Endothelial cell of umbilical vein (primary cell): ENCODE measurements around the gene SLC10A7. TPM values are rescaled to one million over a fixed set of nuclear protein-coding genes. Genes with fewer than 3 reads are reported as not detected.

ENCODE experiments used
- BruUV-seq: library from RNA; stranded (reverse); fragments of 400-500 nt; replicated peaks from 2 replicates; lab custom pipeline; 2021; lab: Mats Ljungman, UMichigan
- CTCF ChIA-PET: fragments of 300-600, 350-600 bp; sonication (Branson Sonifier 250); formaldehyde crosslinking; loops from one replicate; lab custom pipeline; 2021; ENCODE audit warnings: antibody characterized with exemption, inconsistent platforms; lab: Charles Lee
- POLR2A ChIA-PET: fragments of 300-600, 350-600 bp; sonication (Branson Sonifier 250); formaldehyde crosslinking; loops from one replicate; lab custom pipeline; 2021; ENCODE audit warnings: antibody characterized with exemption, inconsistent platforms; lab: Charles Lee
- DNase-seq: peaks from one replicate; pipeline ENCODE4 v3.0.0-alpha.2; 2011; ENCODE audit warnings: low read depth, low spot score
- FAIRE-seq: peaks from 2 replicates; lab custom pipeline; 2011; peaks lifted over from hg19 to GRCh38; lab: Jason Lieb, UNC
- H2AFZ ChIP-seq: 2 replicates; pipeline ENCODE4 v1.6.0; 2012; ENCODE audit warnings: low read depth, low read length, control low read depth, inconsistent platforms
- H3K27ac ChIP-seq: 2 replicates; pipeline ENCODE4 v1.5.1; 2011; ENCODE audit warnings: low read depth, mild to moderate bottlenecking, control low read depth, low read length, moderate library complexity; ENCODE audit not compliant: insufficient read depth
- H3K27me3 ChIP-seq, 2 experiments: 2 replicates each; pipeline versions ENCODE4 v1.6.0 to v1.6.1; 2011; ENCODE audit warnings: low read length in 2 of 2, mixed read lengths in 1 of 2; ENCODE audit not compliant: control insufficient read depth in 2 of 2, insufficient read depth in 2 of 2
- H3K36me3 ChIP-seq, 2 experiments: 2 replicates in 1 of 2; 3 replicates in 1 of 2; pipeline ENCODE4 v1.5.1; 2011; ENCODE audit warnings: low read length in 2 of 2, mild to moderate bottlenecking in 1 of 2, moderate library complexity in 1 of 2; ENCODE audit not compliant: control insufficient read depth in 2 of 2, insufficient read depth in 2 of 2; ENCODE audit errors: extremely low read depth in 1 of 2
- H3K4me1 ChIP-seq: 3 replicates; pipeline ENCODE4 v1.5.1; 2011; ENCODE audit warnings: mild to moderate bottlenecking, low read length; ENCODE audit not compliant: control insufficient read depth, insufficient read depth; ENCODE audit errors: extremely low read depth
- H3K4me2 ChIP-seq: 2 replicates; pipeline ENCODE4 v1.6.1; 2011; ENCODE audit warnings: low read length, control low read depth, mixed read lengths; ENCODE audit not compliant: insufficient read depth
- H3K4me3 ChIP-seq, 3 experiments: fragments of 200-600 bp in 1 of 3; sonication (generic), shearing (Covaris generic) in 1 of 3; replicated peaks in 1 of 3; 2 replicates each; pipeline ENCODE4 v1.5.1; 2011 to 2016; ENCODE audit warnings: control low read depth in 3 of 3, low read length in 3 of 3, mild to moderate bottlenecking in 2 of 3, inconsistent platforms in 1 of 3, low read depth in 1 of 3, moderate library complexity in 1 of 3; ENCODE audit not compliant: insufficient read depth in 1 of 3
- H3K79me2 ChIP-seq: 2 replicates; pipeline ENCODE4 v1.6.0; 2012; ENCODE audit warnings: low read length, inconsistent platforms; ENCODE audit not compliant: control insufficient read depth, insufficient read depth
- H3K9ac ChIP-seq: replicated peaks from 2 replicates; pipeline ENCODE3; 2011; ENCODE audit warnings: low read length, control low read depth; ENCODE audit not compliant: insufficient read depth; ENCODE audit errors: extremely low read depth
- H3K9me1 ChIP-seq: replicated peaks from 3 replicates; pipeline ENCODE4 v1.6.0; 2011; ENCODE audit warnings: mild to moderate bottlenecking, low read length; ENCODE audit not compliant: control insufficient read depth, insufficient read depth; ENCODE audit errors: extremely low read depth
- H3K9me3 ChIP-seq: replicated peaks from 2 replicates; pipeline ENCODE4 v1.5.1; 2012; ENCODE audit warnings: low read length, inconsistent platforms; ENCODE audit not compliant: control insufficient read depth, insufficient read depth
- H4K20me1 ChIP-seq: replicated peaks from 2 replicates; pipeline ENCODE3; 2011; ENCODE audit warnings: mild to moderate bottlenecking, low read length; ENCODE audit not compliant: control insufficient read depth, insufficient read depth; ENCODE audit errors: extremely low read depth
- EZH2 ChIP-seq: IDR thresholded peaks from 2 replicates; pipeline ENCODE4 v1.6.1; 2012; ENCODE audit warnings: borderline replicate concordance, low read depth, mild to moderate bottlenecking, moderate library complexity, low read length, inconsistent platforms; ENCODE audit not compliant: severe bottlenecking
- FOS ChIP-seq: IDR thresholded peaks from 2 replicates; pipeline ENCODE4 v1.6.1; 2011; ENCODE audit warnings: mild to moderate bottlenecking, low read length, moderate library complexity, borderline replicate concordance; ENCODE audit not compliant: insufficient read depth
- GATA2 ChIP-seq: IDR thresholded peaks from 2 replicates; pipeline ENCODE4 v1.7.0; 2011; ENCODE audit warnings: low read depth, mild to moderate bottlenecking, moderate library complexity, mixed read lengths, low read length; ENCODE audit not compliant: insufficient read length, insufficient read depth
- JUN ChIP-seq: IDR thresholded peaks from 2 replicates; pipeline ENCODE4 v1.6.1; 2011; ENCODE audit warnings: borderline replicate concordance, low read depth; ENCODE audit not compliant: insufficient read length, insufficient read depth
- MYC ChIP-seq: IDR thresholded peaks from one replicate; pipeline ENCODE4 v1.6.1; 2011; ENCODE audit warnings: mild to moderate bottlenecking, low read depth, low read length
- POLR2A ChIP-seq: IDR thresholded peaks from 2 replicates; pipeline ENCODE4 v1.6.1; 2012; ENCODE audit warnings: low read depth, mild to moderate bottlenecking, control low read depth, low read length
- dilution Hi-C: fragments of 300-500 bp; cut with MboI; formaldehyde crosslinking; loops from one replicate; pipeline ENCODE4 v1.15.0; 2019; ENCODE audit warnings: low sequenced_read_pairs; ENCODE audit not compliant: extremely low pct_ligation_motif_present
- intact Hi-C: fragments of 100-400 bp; cut with micrococcal nuclease; formaldehyde crosslinking; loops from one replicate; pipeline ENCODE4 v1.10.0; 2022
- polyA plus RNA-seq, 4 experiments: library from polyadenylated mRNA; depleted of rRNA in 3 of 4; stranded (reverse) in 3 of 4; unstranded in 1 of 4; fragments of >200 nt; gene quantifications; 2 replicates each; pipeline versions ENCODE4 v1.2.1 to v1.2.3, GENCODE V29; 2011 to 2012; ENCODE audit warnings: missing spikeins in 1 of 4
- total RNA-seq: library from RNA; stranded (reverse); gene quantifications from 2 replicates; pipeline ENCODE4 v1.2.3, GENCODE V29; 2021
- TF ChIP-seq, protein P1 (sequence below): IDR thresholded peaks from 2 replicates; pipeline ENCODE4 v1.6.1; 2011; ENCODE audit not compliant: insufficient read depth, insufficient read length
- TF ChIP-seq, protein P2 (sequence below), 2 donors: IDR thresholded peaks; 1 replicate in 1 of 2; 2 replicates in 1 of 2; pipeline ENCODE4 v1.5.1; 2011; ENCODE audit warnings: low read length in 2 of 2, mild to moderate bottlenecking in 2 of 2, moderate library complexity in 2 of 2, control low read depth in 1 of 2, inconsistent platforms in 1 of 2, low read depth in 1 of 2; ENCODE audit not compliant: insufficient read depth in 1 of 2; ENCODE audit errors: extremely low read depth in 1 of 2

Gene SLC10A7
- total and polyA plus RNA-seq, 2 donors (not counting 3 experiments of a cell fraction or from before 2014, with no cell fraction given), result 13.6 to 20.4 TPM

DNA sequence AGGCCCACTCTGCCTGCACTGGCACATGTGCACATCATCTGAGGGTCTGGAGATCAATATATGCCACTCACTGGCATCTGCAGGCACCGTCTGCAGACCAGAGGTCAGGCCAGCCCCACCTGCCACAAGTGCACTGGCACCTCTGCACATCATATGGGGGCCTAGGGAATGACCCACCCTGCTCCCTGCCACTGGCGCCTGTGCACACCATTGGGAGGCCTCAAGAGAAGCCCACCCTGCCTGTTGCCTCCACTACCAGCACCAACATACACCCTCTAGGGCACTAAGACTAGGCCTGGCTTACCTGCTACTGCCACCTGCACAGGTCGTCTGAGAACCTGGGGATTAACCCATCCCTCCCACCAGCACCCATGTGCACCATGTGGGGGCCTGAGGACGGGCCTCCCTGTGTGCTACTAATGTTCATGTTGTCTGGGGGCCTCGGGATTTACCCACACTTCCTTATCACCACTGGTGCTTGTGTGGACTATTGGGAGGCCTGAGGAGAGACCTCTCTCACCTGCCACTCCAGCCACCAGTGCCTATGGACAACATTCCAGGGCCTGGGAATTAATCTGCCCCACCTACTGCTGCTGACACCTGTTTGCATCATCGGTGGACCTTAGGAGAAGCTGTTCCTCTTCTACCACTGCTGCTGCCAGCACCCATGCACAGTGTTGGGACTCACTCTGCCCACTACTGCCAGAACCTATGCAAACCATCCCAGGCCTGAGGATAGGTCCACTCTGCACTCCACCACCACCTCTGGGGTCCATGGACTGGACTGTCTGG, 193.7 kb downstream of the SLC10A7 start:
- no peaks in the 10 kb centered on the region for H3K27me3 ChIP-seq
- H3K36me3 ChIP-seq, result no peaks in the 10 kb centered on the region
- H3K27ac ChIP-seq, result peak overlapping the region; percentile 98
- FAIRE-seq, result no peak
- BruUV-seq, result no TSS peak
- H2AFZ ChIP-seq, result no peak overlapping the region
- intact Hi-C loops, result no loop called here
- no peaks in the 10 kb centered on the region for H3K9me1 ChIP-seq
- TF ChIP-seq GATA2 (no peak), EZH2 (no peak), MYC (no peak), FOS (no peak), POLR2A (no peak), JUN (no peak)
- TF ChIP-seq, protein P1, sequence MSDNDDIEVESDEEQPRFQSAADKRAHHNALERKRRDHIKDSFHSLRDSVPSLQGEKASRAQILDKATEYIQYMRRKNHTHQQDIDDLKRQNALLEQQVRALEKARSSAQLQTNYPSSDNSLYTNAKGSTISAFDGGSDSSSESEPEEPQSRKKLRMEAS, result no peak
- TF ChIP-seq, protein P2, sequence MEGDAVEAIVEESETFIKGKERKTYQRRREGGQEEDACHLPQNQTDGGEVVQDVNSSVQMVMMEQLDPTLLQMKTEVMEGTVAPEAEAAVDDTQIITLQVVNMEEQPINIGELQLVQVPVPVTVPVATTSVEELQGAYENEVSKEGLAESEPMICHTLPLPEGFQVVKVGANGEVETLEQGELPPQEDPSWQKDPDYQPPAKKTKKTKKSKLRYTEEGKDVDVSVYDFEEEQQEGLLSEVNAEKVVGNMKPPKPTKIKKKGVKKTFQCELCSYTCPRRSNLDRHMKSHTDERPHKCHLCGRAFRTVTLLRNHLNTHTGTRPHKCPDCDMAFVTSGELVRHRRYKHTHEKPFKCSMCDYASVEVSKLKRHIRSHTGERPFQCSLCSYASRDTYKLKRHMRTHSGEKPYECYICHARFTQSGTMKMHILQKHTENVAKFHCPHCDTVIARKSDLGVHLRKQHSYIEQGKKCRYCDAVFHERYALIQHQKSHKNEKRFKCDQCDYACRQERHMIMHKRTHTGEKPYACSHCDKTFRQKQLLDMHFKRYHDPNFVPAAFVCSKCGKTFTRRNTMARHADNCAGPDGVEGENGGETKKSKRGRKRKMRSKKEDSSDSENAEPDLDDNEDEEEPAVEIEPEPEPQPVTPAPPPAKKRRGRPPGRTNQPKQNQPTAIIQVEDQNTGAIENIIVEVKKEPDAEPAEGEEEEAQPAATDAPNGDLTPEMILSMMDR (IDR thresholded peaks at IDR 0.05; ENCODE audit: extremely low read depth in 1 of 2, insufficient read depth in 1 of 2, low read depth in 1 of 2, low read length in 2 of 2), result no peak
- no peak overlapping the region for H3K4me2 ChIP-seq
- no peak overlapping the region for H3K9ac ChIP-seq
- H4K20me1 ChIP-seq, result no peaks in the 10 kb centered on the region
- H3K4me3 ChIP-seq, result no peak overlapping the region
- no peak for DNase-seq
- dilution Hi-C loops, result no loop called here
- ChIA-PET CTCF (interaction anchor here (1.6 to 1.8 kb wide), 2 partner anchors 15 to 769 kb away, joined by 4 to 6 read pairs; no protein-coding TSS in a partner anchor), POLR2A (no interaction called here)
- H3K79me2 ChIP-seq, result no peaks in the 10 kb centered on the region
- H3K9me3 ChIP-seq, result no peaks in the 10 kb centered on the region
- peaks cover 30% of the 10 kb centered on the region for H3K4me1 ChIP-seq
